Gastroesophageal sphincter (tissue), 3 donors: ENCODE measurements around the gene MALL.

ENCODE experiments used
- CTCF ChIP-seq, 4 experiments: fragments of 200-600 bp in 2 of 4; fragments of 450-650 bp in 2 of 4; sonication (generic) in 1 of 4; IDR thresholded peaks; one replicate each; pipeline ENCODE4 v1.5.1; 2017 to 2019; ENCODE audit warnings: antibody characterized with exemption in 4 of 4, mild to moderate bottlenecking in 2 of 4, moderate library complexity in 2 of 4
- EP300 ChIP-seq: sonication (generic); formaldehyde crosslinking; IDR thresholded peaks from one replicate; pipeline ENCODE4 v1.6.1; 2017; ENCODE audit warnings: antibody characterized with exemption, mild to moderate bottlenecking
- POLR2A ChIP-seq, 2 donors: fragments of 450-650 bp; IDR thresholded peaks; one replicate each; pipeline ENCODE4 v1.6.1; 2017; ENCODE audit warnings: antibody characterized with exemption in 2 of 2, mild to moderate bottlenecking in 2 of 2, moderate library complexity in 1 of 2
- POLR2AphosphoS5 ChIP-seq: sonication (generic); formaldehyde crosslinking; IDR thresholded peaks from one replicate; pipeline ENCODE4 v1.6.1; 2017; ENCODE audit warnings: antibody characterized with exemption

- TF ChIP-seq CTCF (IDR thresholded peaks at IDR 0.05), result no peak
- TF ChIP-seq POLR2A (IDR thresholded peaks at IDR 0.05), result no peak
- TF ChIP-seq EP300, result no peak
- no peak for TF ChIP-seq POLR2AphosphoS5
These were observed 15.5 kb upstream of the MALL start for GRCh38 chr2:110131166-110131565.
